ENCODE results near the gene TXNRD2.

- TF ChIP-seq CTCF (IDR thresholded peaks at IDR 0.05), result no peak
- TF ChIP-seq POLR2A (IDR thresholded peaks at IDR 0.05), result no peak
Measured at GRCh38 chr22:19959587-19960490, 18.2 kb upstream of the TXNRD2 start.

Data from thyroid gland (tissue), 4 donors.